ENCODE results near the gene CNPPD1. TPM values are rescaled to one million over a fixed set of nuclear protein-coding genes. Genes with fewer than 3 reads are reported as not detected.
A peak's percentile ranks its signal among the peaks of the same experiment; 100 is the strongest.

CNPPD1 gene
- total and polyA plus RNA-seq, 11 donors, result 37.3 to 118 (median 57.2) TPM

DNA sequence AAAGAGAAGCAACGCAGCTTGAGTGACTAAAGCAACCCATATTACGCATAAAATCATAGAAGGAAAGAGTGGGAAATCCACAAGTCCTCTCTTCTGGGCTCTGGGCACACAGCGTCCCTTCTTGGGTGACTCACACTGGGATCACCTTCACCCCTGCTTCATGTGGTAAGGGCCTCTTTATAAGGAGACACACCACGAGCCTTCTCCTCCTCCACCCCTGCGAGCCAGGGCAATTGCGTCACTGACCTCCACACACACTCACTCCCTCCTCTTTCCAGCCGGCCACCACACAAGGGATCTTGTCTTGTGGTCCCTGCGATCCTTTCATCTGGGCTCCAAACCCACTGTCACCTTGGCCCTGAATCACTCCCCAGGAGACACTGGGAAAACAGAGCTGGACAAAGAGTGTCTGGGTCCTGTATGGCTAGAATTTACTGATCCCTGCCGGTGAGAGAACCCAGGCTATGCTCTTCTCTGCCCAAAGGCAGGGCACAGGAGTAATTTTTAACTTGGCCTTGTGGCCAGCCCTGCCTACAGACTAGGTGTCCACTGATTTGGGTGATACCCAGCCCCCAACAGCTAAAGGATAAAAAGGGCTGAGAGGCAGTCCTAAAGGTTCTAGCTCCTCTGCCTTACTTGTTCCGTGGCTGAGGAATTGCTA, 51.4 kb downstream of the CNPPD1 start:
- TF ChIP-seq POLR2A (IDR thresholded peaks at IDR 0.05), result no peak
- TF ChIP-seq, protein P1, sequence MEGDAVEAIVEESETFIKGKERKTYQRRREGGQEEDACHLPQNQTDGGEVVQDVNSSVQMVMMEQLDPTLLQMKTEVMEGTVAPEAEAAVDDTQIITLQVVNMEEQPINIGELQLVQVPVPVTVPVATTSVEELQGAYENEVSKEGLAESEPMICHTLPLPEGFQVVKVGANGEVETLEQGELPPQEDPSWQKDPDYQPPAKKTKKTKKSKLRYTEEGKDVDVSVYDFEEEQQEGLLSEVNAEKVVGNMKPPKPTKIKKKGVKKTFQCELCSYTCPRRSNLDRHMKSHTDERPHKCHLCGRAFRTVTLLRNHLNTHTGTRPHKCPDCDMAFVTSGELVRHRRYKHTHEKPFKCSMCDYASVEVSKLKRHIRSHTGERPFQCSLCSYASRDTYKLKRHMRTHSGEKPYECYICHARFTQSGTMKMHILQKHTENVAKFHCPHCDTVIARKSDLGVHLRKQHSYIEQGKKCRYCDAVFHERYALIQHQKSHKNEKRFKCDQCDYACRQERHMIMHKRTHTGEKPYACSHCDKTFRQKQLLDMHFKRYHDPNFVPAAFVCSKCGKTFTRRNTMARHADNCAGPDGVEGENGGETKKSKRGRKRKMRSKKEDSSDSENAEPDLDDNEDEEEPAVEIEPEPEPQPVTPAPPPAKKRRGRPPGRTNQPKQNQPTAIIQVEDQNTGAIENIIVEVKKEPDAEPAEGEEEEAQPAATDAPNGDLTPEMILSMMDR (IDR thresholded peaks at IDR 0.05), result no peak
- no peak overlapping the region for H3K4me3 ChIP-seq
- intact Hi-C loops (cut with DNase I), result loop anchor here in 1 of 10 donors (10.0 kb wide), 1 partner anchor 251 kb away; no protein-coding TSS in a partner anchor
- no peaks in the 10 kb centered on the region for H3K27me3 ChIP-seq
- H3K27ac ChIP-seq, result no peak overlapping the region
- peak in 2 of 5 donors; percentile 41 to 49 for DNase-seq
- WGBS, 4 donors, result 85 to 91% (median 88%) methylated on average over 10 of the region's 10 CpGs
- peaks cover 0 to 32% (median 15%) of the 10 kb centered on the region in 12 donors for H3K4me1 ChIP-seq
- ATAC-seq, result peak in 3 of 4 donors; percentile 55 to 79 (median 58)
- H3K9me3 ChIP-seq, result no peaks in the 10 kb centered on the region
- no peaks in the 10 kb centered on the region for H3K36me3 ChIP-seq

DNA sequence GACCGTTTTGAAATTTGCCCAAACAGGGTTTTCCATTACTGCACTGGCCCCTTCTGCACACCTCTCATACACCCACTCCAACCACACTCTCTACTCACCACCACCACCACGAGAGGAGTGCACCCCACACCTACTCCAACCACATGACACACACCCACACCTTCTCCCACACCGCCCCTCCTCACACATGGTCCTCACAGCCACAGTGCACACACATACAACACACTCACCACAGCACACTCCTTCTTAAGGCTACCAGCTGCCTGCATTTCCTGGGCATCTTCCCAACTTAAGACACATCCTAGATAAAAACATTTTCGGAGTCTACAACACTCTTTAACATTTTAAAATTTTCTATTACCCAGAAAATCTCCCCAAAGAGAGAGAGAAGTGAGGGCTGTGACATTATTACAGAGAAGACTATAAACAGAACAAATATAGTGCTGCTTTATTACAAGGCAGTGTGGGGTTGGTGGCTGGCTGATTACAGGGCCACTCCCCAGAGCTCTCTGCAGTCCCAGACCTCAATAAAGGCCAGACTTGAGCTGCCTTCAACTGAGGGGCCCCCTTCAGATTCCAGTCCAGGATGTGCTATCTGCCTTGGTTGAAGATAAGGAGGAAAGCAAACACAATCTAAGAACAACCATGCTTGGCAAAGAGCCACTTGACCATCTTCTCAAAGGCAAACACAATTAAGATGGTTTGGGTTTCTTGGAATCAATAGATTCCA, 52.2 kb downstream of the CNPPD1 start:
- Histone ChIP-seq H3K27ac (no peak overlapping the region), H3K9me3 (no peaks in the 10 kb centered on the region), H3K4me1 (peaks cover 0 to 32% (median 15%) of the 10 kb centered on the region in 12 donors), H3K4me3 (no peak overlapping the region), H3K36me3 (no peaks in the 10 kb centered on the region), H3K27me3 (no peaks in the 10 kb centered on the region)
- no peak for TF ChIP-seq POLR2A (IDR thresholded peaks at IDR 0.05)
- TF ChIP-seq, protein P1 (IDR thresholded peaks at IDR 0.05), result no peak
- peak in 1 of 4 donors; percentile 34 for ATAC-seq
- no peak for DNase-seq
- WGBS, 4 donors, result 71 to 84% (median 76%) methylated on average over 4 of the region's 4 CpGs
- intact Hi-C loops (cut with DNase I), result loop anchor here in 2 of 10 donors (5.0 to 10.0 kb wide), 2 partner anchors 52 to 250 kb away; no protein-coding TSS in a partner anchor

DNA sequence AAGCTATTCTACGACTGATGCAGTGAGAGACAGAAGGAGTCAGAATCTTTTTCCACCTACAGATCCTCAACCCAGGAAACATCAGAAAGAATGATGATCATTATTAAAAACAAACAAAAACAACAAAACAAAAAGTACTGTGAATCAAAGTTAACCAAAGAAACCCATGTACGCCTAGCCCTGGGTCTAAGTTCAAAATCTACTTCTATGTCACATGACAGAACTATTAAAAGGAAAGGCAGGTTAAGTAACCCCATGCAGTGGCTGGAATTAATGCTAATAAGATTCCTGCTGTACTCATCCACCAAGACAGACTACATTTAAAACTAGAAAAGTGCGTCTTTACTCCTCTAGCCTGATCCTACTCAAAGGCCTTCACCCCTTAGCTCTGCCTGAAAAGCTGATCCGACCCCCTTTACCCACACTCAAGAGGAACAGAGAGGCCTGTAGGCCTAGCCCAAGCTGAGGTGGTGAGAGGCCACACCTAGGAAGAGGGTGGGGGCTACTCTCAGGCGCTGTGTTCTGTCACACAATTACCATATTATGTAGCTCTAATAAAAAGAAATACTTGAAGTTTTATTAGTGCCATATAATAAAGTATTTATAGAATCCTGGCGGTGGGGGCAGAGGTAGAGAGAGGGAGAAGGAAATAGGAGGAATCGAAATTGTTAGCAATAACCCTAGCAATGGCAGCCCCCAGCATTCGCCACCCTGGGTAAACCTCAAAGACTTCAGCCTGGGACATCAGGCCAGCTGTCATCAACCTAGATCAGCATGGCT, 53.2 kb downstream of the CNPPD1 start:
- Histone ChIP-seq H3K9me3 (no peaks in the 10 kb centered on the region), H3K27me3 (no peaks in the 10 kb centered on the region), H3K36me3 (no peaks in the 10 kb centered on the region), H3K4me3 (no peak overlapping the region), H3K27ac (no peak overlapping the region), H3K4me1 (peaks cover 0 to 39% (median 18%) of the 10 kb centered on the region in 12 donors)
- ATAC-seq (no peak), DNase-seq (no peak)
- TF ChIP-seq, protein P1 (IDR thresholded peaks at IDR 0.05), result no peak
- no peak for TF ChIP-seq POLR2A (IDR thresholded peaks at IDR 0.05)
- WGBS, 4 donors, result 87 to 93% (median 92%) methylated on average over 8 of the region's 8 CpGs
- intact Hi-C loops (cut with DNase I), result loop anchor here in 2 of 10 donors (5.0 to 10.0 kb wide), 2 partner anchors 51 to 249 kb away; no protein-coding TSS in a partner anchor

All from heart left ventricle (tissue), 16 donors.